ENCODE measurements around the gene SMAP1. TPM values are rescaled to one million over a fixed set of nuclear protein-coding genes. Genes with fewer than 3 reads are reported as not detected.

SMAP1 gene
- total RNA-seq (ENCODE audit: unreplicated experiment), result 33.3 TPM
- long read RNA-seq, transcript SMAP1-203 (11 exons, 3,333 nt), result major isoform, 7 of 22 reads
- long read RNA-seq, partial matches to known transcripts, result 10 of 22 reads
- long read RNA-seq, other reads (novel, unspliced or antisense), result 4 of 22 reads

DNA sequence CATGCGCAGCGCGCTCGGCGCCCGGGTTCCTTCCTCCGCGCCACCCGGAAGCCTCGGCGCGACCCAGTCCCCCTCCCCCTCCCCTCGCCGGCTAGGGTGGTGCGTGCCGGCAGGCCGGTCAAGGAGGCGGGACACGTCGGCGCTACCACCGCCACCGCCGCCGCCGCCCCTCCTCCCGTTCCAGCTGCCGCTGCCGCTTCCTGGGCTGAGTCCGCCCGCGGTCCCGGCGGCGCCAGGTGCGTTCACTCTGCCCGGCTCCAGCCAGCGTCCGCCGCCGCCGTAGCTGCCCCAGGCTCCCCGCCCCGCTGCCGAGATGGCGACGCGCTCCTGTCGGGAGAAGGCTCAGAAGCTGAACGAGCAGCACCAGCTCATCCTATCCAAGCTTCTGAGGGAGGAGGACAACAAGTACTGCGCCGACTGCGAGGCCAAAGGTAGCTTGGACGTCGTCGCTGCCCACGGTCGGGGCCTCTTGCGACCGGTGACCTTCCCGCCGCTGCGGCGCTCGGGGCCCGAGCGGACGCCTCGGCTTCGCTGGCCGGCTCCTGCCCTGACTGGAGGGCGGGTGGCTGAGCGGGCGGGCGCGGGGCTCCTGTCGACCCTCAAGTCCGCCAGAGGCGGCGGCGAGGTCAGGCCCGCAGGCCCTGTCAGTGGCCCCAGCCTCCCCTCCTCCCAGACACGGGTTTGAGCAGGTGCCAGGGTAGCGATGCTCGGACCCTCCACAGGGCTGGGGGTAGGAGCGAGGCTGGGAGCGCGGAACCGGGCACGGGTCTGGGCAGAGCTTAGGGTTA lies at the start of gene SMAP1:
SMAP1 (plus strand) TSS at position 173 of the 788 bp plus-strand sequence; CDS start at position 314, 141 bp downstream.
- Mint-ChIP-seq H3K9me3 (ENCODE audit: unreplicated experiment) (peaks cover 3% of the 10 kb centered on the region), H3K36me3 (ENCODE audit: unreplicated experiment) (no peaks in the 10 kb centered on the region), H3K27ac (ENCODE audit: unreplicated experiment) (peak within 1 kb of the TSS; percentile 83), H3K4me1 (ENCODE audit: low read depth, unreplicated experiment) (peaks cover 8% of the 10 kb centered on the region), H3K27me3 (ENCODE audit: unreplicated experiment) (no peaks in the 10 kb centered on the region), H3K4me3 (ENCODE audit: unreplicated experiment) (peak within 1 kb of the TSS; percentile 97)
- TF ChIP-seq, protein P1, sequence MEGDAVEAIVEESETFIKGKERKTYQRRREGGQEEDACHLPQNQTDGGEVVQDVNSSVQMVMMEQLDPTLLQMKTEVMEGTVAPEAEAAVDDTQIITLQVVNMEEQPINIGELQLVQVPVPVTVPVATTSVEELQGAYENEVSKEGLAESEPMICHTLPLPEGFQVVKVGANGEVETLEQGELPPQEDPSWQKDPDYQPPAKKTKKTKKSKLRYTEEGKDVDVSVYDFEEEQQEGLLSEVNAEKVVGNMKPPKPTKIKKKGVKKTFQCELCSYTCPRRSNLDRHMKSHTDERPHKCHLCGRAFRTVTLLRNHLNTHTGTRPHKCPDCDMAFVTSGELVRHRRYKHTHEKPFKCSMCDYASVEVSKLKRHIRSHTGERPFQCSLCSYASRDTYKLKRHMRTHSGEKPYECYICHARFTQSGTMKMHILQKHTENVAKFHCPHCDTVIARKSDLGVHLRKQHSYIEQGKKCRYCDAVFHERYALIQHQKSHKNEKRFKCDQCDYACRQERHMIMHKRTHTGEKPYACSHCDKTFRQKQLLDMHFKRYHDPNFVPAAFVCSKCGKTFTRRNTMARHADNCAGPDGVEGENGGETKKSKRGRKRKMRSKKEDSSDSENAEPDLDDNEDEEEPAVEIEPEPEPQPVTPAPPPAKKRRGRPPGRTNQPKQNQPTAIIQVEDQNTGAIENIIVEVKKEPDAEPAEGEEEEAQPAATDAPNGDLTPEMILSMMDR (IDR thresholded peaks at IDR 0.05; ENCODE audit: partially characterized antibody, unreplicated experiment), result no peak
- peak; percentile 96 for DNase-seq

DNA sequence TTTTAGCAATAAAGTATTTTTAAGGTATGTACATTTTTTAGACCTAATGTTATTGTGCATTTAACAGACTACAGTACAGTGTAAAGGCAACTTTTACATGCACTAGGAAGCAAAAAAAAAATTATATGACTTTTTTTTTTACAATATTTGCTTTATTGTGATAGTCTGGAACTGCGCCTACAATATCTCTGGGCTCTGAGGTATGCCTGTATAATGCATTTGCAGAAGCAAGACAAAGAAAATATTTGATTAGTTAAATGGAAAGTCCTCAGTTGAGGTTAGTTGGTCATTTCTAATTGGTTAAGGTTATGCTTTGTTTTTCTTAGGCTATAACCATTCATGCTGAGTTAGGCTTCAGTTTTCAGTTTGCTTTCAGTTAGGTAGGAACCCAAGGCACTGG lies 46.9 kb upstream of the SMAP1 start:
- Mint-ChIP-seq H3K4me1 (ENCODE audit: low read depth, unreplicated experiment) (peaks cover 8% of the 10 kb centered on the region), H3K4me3 (ENCODE audit: unreplicated experiment) (no peak overlapping the region), H3K9me3 (ENCODE audit: unreplicated experiment) (no peaks in the 10 kb centered on the region), H3K27ac (ENCODE audit: unreplicated experiment) (no peak overlapping the region), H3K36me3 (ENCODE audit: unreplicated experiment) (no peaks in the 10 kb centered on the region), H3K27me3 (ENCODE audit: unreplicated experiment) (no peaks in the 10 kb centered on the region)
- TF ChIP-seq, protein P1 (IDR thresholded peaks at IDR 0.05; ENCODE audit: partially characterized antibody, unreplicated experiment), result no peak
- no peak for DNase-seq

DNA sequence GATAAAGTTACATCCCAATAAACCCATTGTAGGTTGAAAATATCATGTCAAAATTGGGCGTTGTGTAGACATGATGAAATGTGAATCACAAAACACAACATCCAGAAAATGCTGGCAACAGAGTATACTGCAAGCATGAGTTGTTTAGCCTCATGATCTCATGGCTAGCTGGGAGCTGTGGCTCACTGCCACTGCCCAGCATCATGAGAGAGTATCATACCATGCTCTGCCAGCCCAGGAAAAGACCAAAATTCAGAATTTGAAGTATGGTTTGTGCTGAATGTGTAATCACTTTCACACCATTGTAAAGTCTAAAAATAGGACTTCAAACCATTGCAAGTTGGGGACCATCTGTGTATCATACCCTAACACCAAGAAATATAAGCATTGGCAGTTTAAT lies 45.2 kb upstream of the SMAP1 start:
- H3K4me3 Mint-ChIP-seq (ENCODE audit: unreplicated experiment), result no peak overlapping the region
- DNase-seq, result no peak

DNA sequence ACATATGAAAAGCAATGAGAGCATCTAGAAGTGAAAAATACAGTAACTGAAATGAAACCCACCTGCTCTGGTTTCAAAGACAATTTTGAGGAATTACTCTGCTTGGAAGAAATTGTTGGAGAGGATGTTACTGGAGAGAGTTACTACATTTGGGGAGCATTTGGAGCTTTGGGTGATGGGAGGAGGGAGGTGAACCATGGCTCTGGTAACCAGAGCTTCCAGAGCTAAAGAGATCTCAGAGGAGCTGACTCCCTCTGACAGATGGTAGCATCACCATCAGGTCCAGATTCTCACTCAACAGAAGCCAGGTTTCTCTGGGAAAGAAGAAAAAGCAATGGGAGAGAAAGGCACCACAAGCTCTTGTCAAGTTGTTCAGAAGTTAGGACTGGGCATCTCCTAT lies 42.2 kb upstream of the SMAP1 start:
- TF ChIP-seq, protein P1 (IDR thresholded peaks at IDR 0.05; ENCODE audit: partially characterized antibody, unreplicated experiment), result no peak
- no peaks in the 10 kb centered on the region for H3K36me3 Mint-ChIP-seq (ENCODE audit: unreplicated experiment)
- H3K27me3 Mint-ChIP-seq (ENCODE audit: unreplicated experiment), result peaks cover 2% of the 10 kb centered on the region
- DNase-seq, result no peak
- no peaks in the 10 kb centered on the region for H3K9me3 Mint-ChIP-seq (ENCODE audit: unreplicated experiment)
- peak overlapping the region; percentile 65 for H3K27ac Mint-ChIP-seq (ENCODE audit: unreplicated experiment)
- H3K4me3 Mint-ChIP-seq (ENCODE audit: unreplicated experiment), result no peak overlapping the region
- peaks cover 9% of the 10 kb centered on the region for H3K4me1 Mint-ChIP-seq (ENCODE audit: low read depth, unreplicated experiment)

More for the DNA sequence above, 45.2 kb upstream of the SMAP1 start:
- Mint-ChIP-seq H3K27me3 (ENCODE audit: unreplicated experiment) (peaks cover 2% of the 10 kb centered on the region), H3K36me3 (ENCODE audit: unreplicated experiment) (no peaks in the 10 kb centered on the region), H3K9me3 (ENCODE audit: unreplicated experiment) (no peaks in the 10 kb centered on the region), H3K27ac (ENCODE audit: unreplicated experiment) (no peak overlapping the region), H3K4me1 (ENCODE audit: low read depth, unreplicated experiment) (peaks cover 9% of the 10 kb centered on the region)
- TF ChIP-seq, protein P1 (IDR thresholded peaks at IDR 0.05; ENCODE audit: partially characterized antibody, unreplicated experiment), result no peak

Data from glutamatergic neuron (in vitro differentiated cells).